K562 (cell line): ENCODE results near the gene PACS2. TPM values are rescaled to one million over a fixed set of nuclear protein-coding genes. Genes with fewer than 3 reads are reported as not detected.
A peak's percentile ranks its signal among the peaks of the same experiment; 100 is the strongest.

Experiments used
- CCNT2 ChIP-seq: IDR thresholded peaks from 2 replicates; pipeline ENCODE4 v1.6.1; 2011; ENCODE audit warnings: borderline replicate concordance, low read depth, mild to moderate bottlenecking, moderate library complexity, mixed read lengths, low read length; ENCODE audit not compliant: insufficient read length; ENCODE audit errors: extremely low read depth
- CXXC5 ChIP-seq: fragments of 250-450 bp; sonication (Bioruptor Pico); IDR thresholded peaks from 2 replicates; pipeline ENCODE4 v1.8.0; 2022; ENCODE audit warnings: inconsistent platforms, mild to moderate bottlenecking, moderate library complexity
- HOXB6 ChIP-seq: fragments of 250-450 bp; sonication (Bioruptor Pico); IDR thresholded peaks from 2 replicates; pipeline ENCODE4 v1.5.1; 2022; ENCODE audit warnings: mild to moderate bottlenecking, borderline replicate concordance
- KAT8 ChIP-seq: fragments of 450-650 bp; IDR thresholded peaks from 2 replicates; pipeline ENCODE4 v1.6.1; 2016; ENCODE audit warnings: low read depth, mild to moderate bottlenecking
- NFE2 ChIP-seq: IDR thresholded peaks from 2 replicates; pipeline ENCODE4 v1.6.1; 2014; ENCODE audit warnings: antibody characterized with exemption, low read depth
- NRF1 ChIP-seq, 2 experiments: fragments of 450-650 bp; IDR thresholded peaks in 1 of 2; conservative IDR thresholded peaks in 1 of 2; 2 replicates each; pipeline ENCODE4 v1.6.1; 2014; ENCODE audit warnings: mild to moderate bottlenecking in 2 of 2
- PHF8 ChIP-seq: fragments of 200-600 bp; sonication (generic); IDR thresholded peaks from 2 replicates; pipeline ENCODE4 v1.6.1; 2012; ENCODE audit warnings: mixed run types, mild to moderate bottlenecking, inconsistent platforms, low read length, moderate library complexity, borderline replicate concordance
- RBBP5 ChIP-seq: fragments of 200-600 bp; sonication (generic); IDR thresholded peaks from 2 replicates; pipeline ENCODE4 v1.6.1; 2012; ENCODE audit warnings: borderline replicate concordance, mild to moderate bottlenecking, low read length, control low read depth, inconsistent platforms; ENCODE audit not compliant: insufficient read depth, poor library complexity, severe bottlenecking
- RFX5 ChIP-seq: IDR thresholded peaks from 2 replicates; pipeline ENCODE4 v1.6.1; 2011; ENCODE audit warnings: low read depth, mild to moderate bottlenecking, improper control_type of control experiment, low read length
- ZBTB7A ChIP-seq: IDR thresholded peaks from 2 replicates; pipeline ENCODE4 v1.6.1; 2011; ENCODE audit warnings: low read depth, mild to moderate bottlenecking, low read length, moderate library complexity, borderline replicate concordance; ENCODE audit not compliant: control insufficient read depth
- ZNF766 ChIP-seq: fragments of 200-800 bp; sonication (Bioruptor generic); conservative IDR thresholded peaks from 2 replicates; pipeline ENCODE4 v1.6.1; 2016; ENCODE audit warnings: missing genetic modification characterization, missing compliant biosample characterization
- polyA plus RNA-seq, 8 experiments: library from polyadenylated mRNA; depleted of rRNA in 4 of 8; stranded (reverse) in 5 of 8; unstranded in 3 of 8; fragments of >200 nt; fragmentation: Nextera tagmentation in 2 of 8; fragmentation: Illumina TruSeq in 1 of 8; extraction: Ambion mirVana in 2 of 8; extraction: Trizol in 1 of 8; gene quantifications; 2 replicates each; pipeline versions ENCODE4 v1.2.1 to v1.2.3, GENCODE V29; 2011 to 2014; ENCODE audit warnings: inconsistent platforms in 1 of 8, missing spikeins in 1 of 8
- total RNA-seq, 7 experiments: library from RNA; depleted of rRNA in 6 of 7; stranded (reverse); fragments of >200 nt in 6 of 7; fragmentation: Illumina TruSeq in 2 of 7; extraction: Trizol in 2 of 7; gene quantifications; 2 replicates each; pipeline versions ENCODE4 v1.2.1 to v1.2.3, GENCODE V29; 2011 to 2021; ENCODE audit warnings: low replicate concordance in 1 of 7
- TF ChIP-seq, protein P1 (sequence below): IDR thresholded peaks from 2 replicates; pipeline ENCODE4 v1.6.1; 2011; ENCODE audit warnings: borderline replicate concordance, low read depth, mild to moderate bottlenecking, moderate library complexity, low read length; ENCODE audit not compliant: insufficient read depth, poor library complexity, severe bottlenecking
- TF ChIP-seq, protein P2 (sequence below): fragments of 250-450 bp; sonication (Bioruptor Pico); IDR thresholded peaks from 2 replicates; pipeline ENCODE4 v1.4.0; 2020; ENCODE audit warnings: mild to moderate bottlenecking, moderate library complexity, borderline replicate concordance
- TF ChIP-seq, protein P3 (sequence below): sonication (generic); formaldehyde crosslinking; IDR thresholded peaks from 2 replicates; pipeline ENCODE4 v1.9.0; 2022; ENCODE audit warnings: mild to moderate bottlenecking, missing genetic modification reagents
- TF ChIP-seq, protein P4 (sequence below): fragments of 200-800 bp; sonication (Bioruptor generic); IDR thresholded peaks from 2 replicates; pipeline ENCODE4 v1.6.1; 2017; ENCODE audit warnings: missing genetic modification characterization, missing compliant biosample characterization
- TF ChIP-seq, protein P5 (sequence below): fragments of 200-800 bp; sonication (Bioruptor generic); IDR thresholded peaks from 2 replicates; pipeline ENCODE4 v1.6.1; 2017; ENCODE audit warnings: missing genetic modification characterization, missing compliant biosample characterization

PACS2 gene
- total and polyA plus RNA-seq, 9 of the 15 experiments (the other 6 are each of a cell fraction or from before 2014, with no cell fraction given), result 0.11 to 20.8 (median 9.9) TPM

DNA sequence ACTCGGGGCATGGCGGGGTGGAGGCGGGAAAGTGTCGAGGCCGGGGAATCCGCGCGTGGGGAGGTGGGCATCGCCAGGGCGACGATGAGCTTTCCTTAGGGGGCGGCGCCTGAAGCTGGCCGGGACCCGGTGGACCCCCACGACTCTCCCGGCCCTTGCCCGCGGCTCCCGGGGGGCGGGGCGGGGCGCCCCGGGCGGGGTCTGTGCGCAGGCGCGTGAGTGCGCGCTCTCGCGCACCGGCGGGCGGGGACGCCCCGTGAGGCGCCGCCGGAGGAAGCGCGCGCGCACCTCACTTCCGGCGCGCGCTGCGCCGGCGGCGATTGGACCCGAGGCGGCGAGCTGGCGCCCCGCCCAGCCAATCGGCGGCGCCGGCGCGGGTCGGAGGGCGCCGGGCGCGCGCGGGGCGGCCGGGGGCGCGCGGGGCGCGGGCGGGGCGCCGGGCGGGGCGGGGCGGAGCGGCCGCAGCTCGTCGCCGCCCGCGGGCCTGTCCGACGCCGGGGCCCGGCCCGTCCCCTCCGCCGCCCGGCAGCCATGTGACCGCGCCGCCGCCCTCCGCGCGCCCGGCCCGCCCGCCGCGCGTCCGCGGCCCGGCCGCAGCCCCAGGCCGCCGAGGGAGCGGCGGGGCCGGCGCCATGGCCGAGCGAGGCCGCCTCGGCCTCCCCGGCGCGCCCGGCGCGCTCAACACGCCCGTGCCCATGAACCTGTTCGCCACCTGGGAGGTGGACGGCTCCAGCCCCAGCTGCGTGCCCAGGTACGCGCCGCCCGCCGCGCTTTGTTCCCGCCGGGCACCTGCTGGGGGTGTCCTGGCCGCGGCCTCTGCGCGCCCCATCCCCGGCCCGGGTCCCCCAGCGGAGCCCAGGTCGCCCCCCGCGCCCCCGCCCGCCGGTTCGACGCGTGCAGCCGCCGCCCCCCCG is at the start of gene PACS2 (continued):
- no peak for TF ChIP-seq RFX5
- TF ChIP-seq, protein P1, sequence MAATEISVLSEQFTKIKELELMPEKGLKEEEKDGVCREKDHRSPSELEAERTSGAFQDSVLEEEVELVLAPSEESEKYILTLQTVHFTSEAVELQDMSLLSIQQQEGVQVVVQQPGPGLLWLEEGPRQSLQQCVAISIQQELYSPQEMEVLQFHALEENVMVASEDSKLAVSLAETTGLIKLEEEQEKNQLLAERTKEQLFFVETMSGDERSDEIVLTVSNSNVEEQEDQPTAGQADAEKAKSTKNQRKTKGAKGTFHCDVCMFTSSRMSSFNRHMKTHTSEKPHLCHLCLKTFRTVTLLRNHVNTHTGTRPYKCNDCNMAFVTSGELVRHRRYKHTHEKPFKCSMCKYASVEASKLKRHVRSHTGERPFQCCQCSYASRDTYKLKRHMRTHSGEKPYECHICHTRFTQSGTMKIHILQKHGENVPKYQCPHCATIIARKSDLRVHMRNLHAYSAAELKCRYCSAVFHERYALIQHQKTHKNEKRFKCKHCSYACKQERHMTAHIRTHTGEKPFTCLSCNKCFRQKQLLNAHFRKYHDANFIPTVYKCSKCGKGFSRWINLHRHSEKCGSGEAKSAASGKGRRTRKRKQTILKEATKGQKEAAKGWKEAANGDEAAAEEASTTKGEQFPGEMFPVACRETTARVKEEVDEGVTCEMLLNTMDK, result no peak
- peak; percentile 57; the same call in 1 of the 2 replicates for TF ChIP-seq CXXC5 (CRISPR knock-in tag)
- TF ChIP-seq, protein P2, sequence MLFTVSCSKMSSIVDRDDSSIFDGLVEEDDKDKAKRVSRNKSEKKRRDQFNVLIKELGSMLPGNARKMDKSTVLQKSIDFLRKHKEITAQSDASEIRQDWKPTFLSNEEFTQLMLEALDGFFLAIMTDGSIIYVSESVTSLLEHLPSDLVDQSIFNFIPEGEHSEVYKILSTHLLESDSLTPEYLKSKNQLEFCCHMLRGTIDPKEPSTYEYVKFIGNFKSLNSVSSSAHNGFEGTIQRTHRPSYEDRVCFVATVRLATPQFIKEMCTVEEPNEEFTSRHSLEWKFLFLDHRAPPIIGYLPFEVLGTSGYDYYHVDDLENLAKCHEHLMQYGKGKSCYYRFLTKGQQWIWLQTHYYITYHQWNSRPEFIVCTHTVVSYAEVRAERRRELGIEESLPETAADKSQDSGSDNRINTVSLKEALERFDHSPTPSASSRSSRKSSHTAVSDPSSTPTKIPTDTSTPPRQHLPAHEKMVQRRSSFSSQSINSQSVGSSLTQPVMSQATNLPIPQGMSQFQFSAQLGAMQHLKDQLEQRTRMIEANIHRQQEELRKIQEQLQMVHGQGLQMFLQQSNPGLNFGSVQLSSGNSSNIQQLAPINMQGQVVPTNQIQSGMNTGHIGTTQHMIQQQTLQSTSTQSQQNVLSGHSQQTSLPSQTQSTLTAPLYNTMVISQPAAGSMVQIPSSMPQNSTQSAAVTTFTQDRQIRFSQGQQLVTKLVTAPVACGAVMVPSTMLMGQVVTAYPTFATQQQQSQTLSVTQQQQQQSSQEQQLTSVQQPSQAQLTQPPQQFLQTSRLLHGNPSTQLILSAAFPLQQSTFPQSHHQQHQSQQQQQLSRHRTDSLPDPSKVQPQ (CRISPR knock-in tag), result no peak
- TF ChIP-seq, protein P3, sequence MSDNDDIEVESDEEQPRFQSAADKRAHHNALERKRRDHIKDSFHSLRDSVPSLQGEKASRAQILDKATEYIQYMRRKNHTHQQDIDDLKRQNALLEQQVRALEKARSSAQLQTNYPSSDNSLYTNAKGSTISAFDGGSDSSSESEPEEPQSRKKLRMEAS (CRISPR knock-in tag), result 0 out of 2 replicates have a peak, but pooled peaks have one; percentile 10
- TF ChIP-seq, protein P4, sequence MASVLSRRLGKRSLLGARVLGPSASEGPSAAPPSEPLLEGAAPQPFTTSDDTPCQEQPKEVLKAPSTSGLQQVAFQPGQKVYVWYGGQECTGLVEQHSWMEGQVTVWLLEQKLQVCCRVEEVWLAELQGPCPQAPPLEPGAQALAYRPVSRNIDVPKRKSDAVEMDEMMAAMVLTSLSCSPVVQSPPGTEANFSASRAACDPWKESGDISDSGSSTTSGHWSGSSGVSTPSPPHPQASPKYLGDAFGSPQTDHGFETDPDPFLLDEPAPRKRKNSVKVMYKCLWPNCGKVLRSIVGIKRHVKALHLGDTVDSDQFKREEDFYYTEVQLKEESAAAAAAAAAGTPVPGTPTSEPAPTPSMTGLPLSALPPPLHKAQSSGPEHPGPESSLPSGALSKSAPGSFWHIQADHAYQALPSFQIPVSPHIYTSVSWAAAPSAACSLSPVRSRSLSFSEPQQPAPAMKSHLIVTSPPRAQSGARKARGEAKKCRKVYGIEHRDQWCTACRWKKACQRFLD (CRISPR knock-in tag), result peak; percentile 53; the same call in 1 of the 2 replicates
- TF ChIP-seq NFE2, result no peak
- no peak for TF ChIP-seq HOXB6 (CRISPR knock-in tag)
- TF ChIP-seq PHF8, result peak; percentile 74; the same call in 1 of the 2 replicates
- no peak for TF ChIP-seq KAT8
- TF ChIP-seq RBBP5, result peak; percentile 14
- TF ChIP-seq, protein P5, sequence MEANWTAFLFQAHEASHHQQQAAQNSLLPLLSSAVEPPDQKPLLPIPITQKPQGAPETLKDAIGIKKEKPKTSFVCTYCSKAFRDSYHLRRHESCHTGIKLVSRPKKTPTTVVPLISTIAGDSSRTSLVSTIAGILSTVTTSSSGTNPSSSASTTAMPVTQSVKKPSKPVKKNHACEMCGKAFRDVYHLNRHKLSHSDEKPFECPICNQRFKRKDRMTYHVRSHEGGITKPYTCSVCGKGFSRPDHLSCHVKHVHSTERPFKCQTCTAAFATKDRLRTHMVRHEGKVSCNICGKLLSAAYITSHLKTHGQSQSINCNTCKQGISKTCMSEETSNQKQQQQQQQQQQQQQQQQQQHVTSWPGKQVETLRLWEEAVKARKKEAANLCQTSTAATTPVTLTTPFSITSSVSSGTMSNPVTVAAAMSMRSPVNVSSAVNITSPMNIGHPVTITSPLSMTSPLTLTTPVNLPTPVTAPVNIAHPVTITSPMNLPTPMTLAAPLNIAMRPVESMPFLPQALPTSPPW (CRISPR knock-in tag), result peak; percentile 75
- peak in 1 of 2 experiments; percentile 66; a peak in 2 of 4 replicates for TF ChIP-seq NRF1 (conservative IDR thresholded peaks at IDR 0.05 in 1 of 2, IDR thresholded peaks at IDR 0.05 in 1 of 2)
- peak; percentile 55 for TF ChIP-seq CCNT2
- peak; percentile 36; the same call in 1 of the 2 replicates for TF ChIP-seq ZBTB7A
- TF ChIP-seq ZNF766, result peak; percentile 93
